Tracheal epithelial cell (primary cell): ENCODE results near the gene KRTAP19-7. TPM values are rescaled to one million over a fixed set of nuclear protein-coding genes. Genes with fewer than 3 reads are reported as not detected.

Source experiments
- total RNA-seq: library from RNA; depleted of rRNA; stranded (reverse); fragments of >200 nt; gene quantifications from 2 replicates; pipeline ENCODE4 v1.2.1, GENCODE V29; 2014

Gene KRTAP19-7, protein sequence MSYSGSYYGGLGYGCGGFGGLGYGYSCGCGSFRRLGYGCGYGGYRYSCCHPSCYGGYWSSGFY
- total RNA-seq = not detected in 2 replicates

GRCh38 chr21:30561264-30561895, at the start of gene KRTAP19-7:
Gene KRTAP19-7 (minus strand): TSS chr21:30561314. CDS start chr21:30561289, 25 bp downstream.

DNA sequence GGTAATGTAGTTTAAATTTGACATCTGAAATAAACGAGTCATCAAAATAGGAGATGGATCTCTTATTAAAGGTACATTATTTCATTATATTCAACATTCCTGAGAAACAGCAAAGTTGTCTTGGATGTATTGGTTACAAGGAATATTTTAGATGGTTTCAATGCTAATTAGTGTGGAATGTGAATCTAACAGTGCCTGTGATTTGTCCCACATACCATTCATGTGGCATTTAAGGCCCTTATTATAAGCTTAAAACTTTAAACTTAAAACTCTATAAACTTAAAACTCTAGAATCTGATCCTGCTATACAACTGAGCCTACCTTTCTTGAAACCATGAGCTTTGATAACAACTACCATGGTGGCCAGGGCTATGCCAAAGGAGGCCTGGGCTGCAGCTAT, 39.7 kb upstream of the KRTAP19-7 start, which contains the start of gene KRTAP22-1:
Gene KRTAP22-1, plus strand, starts transcription at position 301 of the 400 bp plus-strand sequence.

GRCh38 chr21:30598802-30599201, 37.7 kb upstream of the KRTAP19-7 start, which contains the start of gene KRTAP6-2:
Gene KRTAP6-2 (minus strand): TSS chr21:30598902. CDS start chr21:30598874, 28 bp downstream.

GRCh38 chr21:30592140-30592539, 31.0 kb upstream of the KRTAP19-7 start, which contains the start of gene KRTAP6-3:
Gene KRTAP6-3 (plus strand): TSS chr21:30592440. CDS start chr21:30592446, 6 bp downstream.

DNA sequence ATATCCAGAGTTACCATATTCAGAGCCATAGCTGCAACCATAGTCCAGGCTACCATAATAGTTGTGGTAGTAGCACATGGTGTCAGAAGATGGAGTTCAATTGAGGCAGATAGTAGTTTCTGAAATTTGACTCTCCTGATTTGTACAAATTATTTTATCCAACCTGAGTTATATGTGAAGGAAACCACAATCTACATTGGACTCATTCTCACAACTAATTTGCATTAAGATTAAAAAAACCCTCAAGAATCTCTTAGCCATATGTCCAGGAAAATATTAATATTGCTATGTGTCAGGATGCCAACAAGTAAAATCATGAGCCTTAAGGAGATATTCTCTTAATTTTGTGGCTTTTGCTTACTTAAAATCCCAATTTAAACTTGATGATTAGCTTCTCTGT, 29.2 kb upstream of the KRTAP19-7 start, which contains the start of gene KRTAP22-2:
Gene KRTAP22-2, minus strand, starts transcription at position 101 of the 400 bp plus-strand sequence.

DNA sequence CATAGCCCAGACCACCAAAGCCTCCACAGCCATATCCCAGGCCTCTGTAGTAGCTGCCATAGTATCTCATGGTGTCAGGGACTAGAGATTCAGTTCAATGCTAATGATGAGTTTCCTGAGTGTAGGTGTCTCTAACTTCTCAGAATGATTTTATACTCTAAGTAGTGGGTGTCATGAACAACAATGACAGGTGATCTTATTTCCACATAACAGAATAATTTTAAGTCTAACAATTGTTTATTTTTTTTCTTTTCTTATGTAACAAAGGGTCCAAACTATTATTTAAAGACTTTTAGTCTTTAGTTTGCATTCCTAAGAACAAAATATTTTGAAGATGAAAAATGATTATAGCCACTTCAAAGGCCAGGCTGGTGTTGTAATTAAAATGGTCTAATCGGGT, 19.4 kb downstream of the KRTAP19-7 start, which contains the start of gene KRTAP19-6:
Gene KRTAP19-6, minus strand, starts transcription at position 101 of the 400 bp plus-strand sequence. Its CDS starts 31 bp downstream, at position 70.

Other genes with a start within 250 kb of the KRTAP19-7 start
- not detected in 2 replicates for gene KRTAP26-1, start 241.0 kb downstream of the KRTAP19-7 start, total RNA-seq
- not detected in 2 replicates for gene KRTAP27-1, start 223.6 kb downstream of the KRTAP19-7 start, total RNA-seq
- gene KRTAP23-1, start 212.7 kb downstream of the KRTAP19-7 start, total RNA-seq = not detected in 2 replicates
- not detected in 2 replicates for gene KRTAP13-2, start 189.0 kb downstream of the KRTAP19-7 start, total RNA-seq
- gene KRTAP13-1, start 165.3 kb downstream of the KRTAP19-7 start, total RNA-seq = not detected in 2 replicates
- gene KRTAP13-3, start 135.4 kb downstream of the KRTAP19-7 start, total RNA-seq = not detected in 2 replicates
- gene KRTAP13-4, start 131.1 kb downstream of the KRTAP19-7 start, total RNA-seq = not detected in 2 replicates
- not detected in 2 replicates for gene KRTAP15-1, start 121.0 kb downstream of the KRTAP19-7 start, total RNA-seq
- gene KRTAP19-1, start 80.9 kb downstream of the KRTAP19-7 start, total RNA-seq = 0.24 TPM in 1 of 2 replicates, not detected in the other
- gene KRTAP19-2, start 73.9 kb downstream of the KRTAP19-7 start, total RNA-seq = not detected in 2 replicates
- gene KRTAP19-3, start 69.3 kb downstream of the KRTAP19-7 start, total RNA-seq = not detected in 2 replicates
- not detected in 2 replicates for gene KRTAP19-4, start 64.1 kb downstream of the KRTAP19-7 start, total RNA-seq
- not detected in 2 replicates for gene KRTAP19-5, start 59.2 kb downstream of the KRTAP19-7 start, total RNA-seq
- gene KRTAP19-6, start 19.4 kb downstream of the KRTAP19-7 start, total RNA-seq = not detected in 2 replicates
- gene KRTAP22-2, start 29.1 kb upstream of the KRTAP19-7 start, total RNA-seq = not detected in 2 replicates
- not detected in 2 replicates for gene KRTAP6-3, start 31.1 kb upstream of the KRTAP19-7 start, total RNA-seq
- not detected in 2 replicates for gene KRTAP6-2, start 37.6 kb upstream of the KRTAP19-7 start, total RNA-seq
- gene KRTAP22-1, start 39.8 kb upstream of the KRTAP19-7 start, total RNA-seq = not detected in 2 replicates
- not detected in 2 replicates for gene KRTAP6-1, start 52.6 kb upstream of the KRTAP19-7 start, total RNA-seq
- gene KRTAP20-1, start 55.1 kb upstream of the KRTAP19-7 start, total RNA-seq = not detected in 2 replicates
- not detected in 2 replicates for gene KRTAP20-4, start 59.3 kb upstream of the KRTAP19-7 start, total RNA-seq
- not detected in 2 replicates for gene KRTAP20-2, start 73.9 kb upstream of the KRTAP19-7 start, total RNA-seq
- gene KRTAP20-3, start 81.5 kb upstream of the KRTAP19-7 start, total RNA-seq = not detected in 2 replicates
- not detected in 2 replicates for gene KRTAP21-3, start 157.5 kb upstream of the KRTAP19-7 start, total RNA-seq
- not detected in 2 replicates for gene KRTAP21-2, start 185.9 kb upstream of the KRTAP19-7 start, total RNA-seq
- gene KRTAP21-1, start 194.1 kb upstream of the KRTAP19-7 start, total RNA-seq = not detected in 2 replicates